ENCODE measurements around the gene OR10D3. TPM values are rescaled to one million over a fixed set of nuclear protein-coding genes. Genes with fewer than 3 reads are reported as not detected.

The OR10D3 gene
- polyA plus RNA-seq, 1 of the 3 experiments (the other 2 are of a cell fraction), result not detected

DNA sequence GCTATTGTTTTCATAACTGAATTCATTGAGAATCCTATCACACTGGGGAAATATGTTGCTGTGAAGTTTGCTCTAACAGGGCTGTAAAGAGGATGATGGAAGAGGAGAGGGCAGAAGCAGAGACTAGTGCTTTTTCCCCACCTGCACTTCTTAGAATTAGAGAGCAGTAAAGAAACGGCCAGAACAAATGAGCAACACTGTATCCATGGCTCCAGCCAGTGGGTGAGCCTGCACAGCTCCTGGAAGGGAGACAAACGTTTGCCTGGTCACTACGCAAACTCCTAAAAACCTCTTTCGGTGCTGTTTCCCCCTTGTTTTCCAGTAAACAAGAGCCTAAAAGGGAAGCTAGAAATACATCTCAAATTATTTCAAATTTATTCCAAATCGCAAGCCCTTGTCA lies 22.2 kb upstream of the OR10D3 start:
- 40% methylated on average over 5 of the region's 5 CpGs for WGBS (ENCODE audit: low lambda C conversion rate)
- H3K4me3 ChIP-seq (ENCODE audit: low read depth in 2 of 2, low read length in 1 of 2), result no peak overlapping the region
- no peaks in the 10 kb centered on the region for H3K4me1 ChIP-seq (ENCODE audit: control insufficient read depth in 1 of 2, insufficient read depth in 2 of 2, low read depth in 1 of 2, low read length in 1 of 2)
- CTCF ChIA-PET, result interaction anchor here (0.9 to 1.1 kb wide), 2 partner anchors 13 to 90 kb away, joined by 3 read pairs; no protein-coding TSS in a partner anchor
- H3K27ac ChIP-seq (ENCODE audit: low read depth in 2 of 2, low read length in 1 of 2), result no peak overlapping the region
- H3K9me3 ChIP-seq, result no peaks in the 10 kb centered on the region
- H3K9ac ChIP-seq, result no peak overlapping the region
- POLR2A ChIA-PET, result no interaction called here
- no peak for DNase-seq
- no peaks in the 10 kb centered on the region for H3F3A ChIP-seq (replicated peaks; ENCODE audit: insufficient read depth)
- no peaks in the 10 kb centered on the region; the same call in 1 of the 2 replicates for H3K27me3 ChIP-seq (ENCODE audit: insufficient read depth)
- no peak overlapping the region for H3K4me2 ChIP-seq
- H3K9me2 ChIP-seq, result no peaks in the 10 kb centered on the region
- no peaks in the 10 kb centered on the region for H3K79me2 ChIP-seq (ENCODE audit: insufficient read depth)
- no peak for TF ChIP-seq ELF1 (IDR thresholded peaks at IDR 0.05)
- TF ChIP-seq FOXJ3 (CRISPR knock-in tag; IDR thresholded peaks at IDR 0.05), result no peak
- no peak for TF ChIP-seq NRF1 (IDR thresholded peaks at IDR 0.05; ENCODE audit: low read depth, low read length)
- no peak for TF ChIP-seq RCOR1 (IDR thresholded peaks at IDR 0.05; ENCODE audit: low read length)
- no peak for TF ChIP-seq YY1 (IDR thresholded peaks at IDR 0.05; ENCODE audit: low read depth)
- TF ChIP-seq, protein P1, sequence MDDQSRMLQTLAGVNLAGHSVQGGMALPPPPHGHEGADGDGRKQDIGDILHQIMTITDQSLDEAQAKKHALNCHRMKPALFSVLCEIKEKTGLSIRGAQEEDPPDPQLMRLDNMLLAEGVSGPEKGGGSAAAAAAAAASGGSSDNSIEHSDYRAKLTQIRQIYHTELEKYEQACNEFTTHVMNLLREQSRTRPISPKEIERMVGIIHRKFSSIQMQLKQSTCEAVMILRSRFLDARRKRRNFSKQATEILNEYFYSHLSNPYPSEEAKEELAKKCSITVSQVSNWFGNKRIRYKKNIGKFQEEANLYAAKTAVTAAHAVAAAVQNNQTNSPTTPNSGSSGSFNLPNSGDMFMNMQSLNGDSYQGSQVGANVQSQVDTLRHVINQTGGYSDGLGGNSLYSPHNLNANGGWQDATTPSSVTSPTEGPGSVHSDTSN (IDR thresholded peaks at IDR 0.05), result no peak
- no peak for TF ChIP-seq GABPA (IDR thresholded peaks at IDR 0.05; ENCODE audit: low read depth)
- no peaks in the 10 kb centered on the region for H4K20me1 ChIP-seq (ENCODE audit: insufficient read depth)
- H3K36me3 ChIP-seq (replicated peaks in 1 of 2; ENCODE audit: control insufficient read depth in 1 of 2, insufficient read depth in 2 of 2, low read length in 1 of 2), result no peaks in the 10 kb centered on the region
- no peak overlapping the region for H2AFZ ChIP-seq (ENCODE audit: low read depth)

DNA sequence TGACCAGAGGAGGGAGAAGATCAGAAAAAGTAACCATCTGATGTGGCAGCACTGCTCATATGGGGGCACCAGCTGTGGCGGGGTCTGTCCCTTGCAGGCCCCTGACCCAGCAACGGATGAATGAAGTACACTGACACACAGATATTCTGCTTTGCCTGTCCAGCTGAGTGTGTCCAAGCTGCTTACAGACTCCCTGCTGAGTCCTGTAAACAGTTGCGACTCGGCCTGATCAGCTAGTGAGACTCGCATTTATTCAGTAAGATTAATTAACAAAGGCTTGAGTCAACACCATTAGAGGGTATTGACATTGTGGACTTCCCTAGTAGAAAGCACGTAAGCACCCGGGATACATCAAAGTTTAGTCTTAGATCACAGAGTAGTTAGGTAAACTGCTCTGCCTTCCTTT lies 15.3 kb upstream of the OR10D3 start:
- no peak overlapping the region for H3K4me2 ChIP-seq
- no peak overlapping the region for H2AFZ ChIP-seq (ENCODE audit: low read depth)
- ChIA-PET CTCF (interaction anchor here (1.6 kb wide), 1 partner anchor 9 kb away, joined by 3 read pairs; no protein-coding TSS in a partner anchor), POLR2A (no interaction called here)
- no peaks in the 10 kb centered on the region for H3F3A ChIP-seq (replicated peaks; ENCODE audit: insufficient read depth)
- no peaks in the 10 kb centered on the region for H3K79me2 ChIP-seq (ENCODE audit: insufficient read depth)
- no peak for DNase-seq
- TF ChIP-seq FOXM1 (IDR thresholded peaks at IDR 0.05; ENCODE audit: low read depth) (no peak), YY1 (IDR thresholded peaks at IDR 0.05; ENCODE audit: low read depth) (no peak), RXRA (IDR thresholded peaks at IDR 0.05; ENCODE audit: borderline replicate concordance, low read depth) (no peak), CHD2 (IDR thresholded peaks at IDR 0.05; ENCODE audit: low read length, partially characterized antibody) (no peak)
- no peak overlapping the region for H3K4me3 ChIP-seq (ENCODE audit: low read depth in 2 of 2, low read length in 1 of 2)
- H3K27me3 ChIP-seq (ENCODE audit: insufficient read depth), result no peaks in the 10 kb centered on the region
- H3K36me3 ChIP-seq (replicated peaks in 1 of 2; ENCODE audit: control insufficient read depth in 1 of 2, insufficient read depth in 2 of 2, low read length in 1 of 2), result no peaks in the 10 kb centered on the region
- H3K4me1 ChIP-seq (ENCODE audit: control insufficient read depth in 1 of 2, insufficient read depth in 2 of 2, low read depth in 1 of 2, low read length in 1 of 2), result no peaks in the 10 kb centered on the region
- H3K9me3 ChIP-seq, result no peaks in the 10 kb centered on the region
- WGBS (ENCODE audit: low lambda C conversion rate), result 65% methylated on average over 2 of the region's 7 CpGs
- no peak overlapping the region for H3K27ac ChIP-seq (ENCODE audit: low read depth in 2 of 2, low read length in 1 of 2)
- no peaks in the 10 kb centered on the region for H4K20me1 ChIP-seq (ENCODE audit: insufficient read depth)
- H3K9me2 ChIP-seq, result no peaks in the 10 kb centered on the region
- no peak overlapping the region for H3K9ac ChIP-seq

DNA sequence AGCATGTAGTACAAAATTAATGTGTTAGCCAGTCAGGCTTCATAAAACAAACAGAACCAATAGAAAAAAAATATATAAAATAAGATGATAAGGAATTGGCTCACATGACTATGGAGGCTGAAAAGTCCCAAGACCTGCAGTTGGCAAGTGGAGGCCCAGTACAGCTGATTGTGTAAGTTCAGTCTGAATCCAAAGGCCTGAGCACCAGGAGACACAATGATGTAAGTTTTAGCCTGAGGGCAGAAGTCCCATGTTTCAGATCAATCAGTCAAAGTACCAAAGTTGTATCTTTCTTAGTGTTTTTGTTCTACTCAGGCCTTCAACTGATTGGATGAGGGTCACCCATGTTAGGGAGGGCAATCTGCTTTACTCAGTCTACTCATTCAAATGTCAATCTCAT lies 14.3 kb upstream of the OR10D3 start:
- Histone ChIP-seq H3K4me1 (ENCODE audit: control insufficient read depth in 1 of 2, insufficient read depth in 2 of 2, low read depth in 1 of 2, low read length in 1 of 2) (no peaks in the 10 kb centered on the region), H3K9ac (no peak overlapping the region), H3K4me2 (no peak overlapping the region), H3K79me2 (ENCODE audit: insufficient read depth) (no peaks in the 10 kb centered on the region), H3K36me3 (replicated peaks in 1 of 2; ENCODE audit: control insufficient read depth in 1 of 2, insufficient read depth in 2 of 2, low read length in 1 of 2) (no peaks in the 10 kb centered on the region), H3K9me2 (no peaks in the 10 kb centered on the region), H2AFZ (ENCODE audit: low read depth) (no peak overlapping the region), H3K27me3 (ENCODE audit: insufficient read depth) (no peaks in the 10 kb centered on the region), H3K27ac (ENCODE audit: low read depth in 2 of 2, low read length in 1 of 2) (no peak overlapping the region), H3K4me3 (ENCODE audit: low read depth in 2 of 2, low read length in 1 of 2) (no peak overlapping the region), H3K9me3 (no peaks in the 10 kb centered on the region), H4K20me1 (ENCODE audit: insufficient read depth) (no peaks in the 10 kb centered on the region), H3F3A (replicated peaks; ENCODE audit: insufficient read depth) (no peaks in the 10 kb centered on the region)
- DNase-seq, result no peak
- ChIA-PET CTCF (interaction anchor here (1.6 kb wide), 1 partner anchor 8 kb away, joined by 3 read pairs; no protein-coding TSS in a partner anchor), POLR2A (no interaction called here)
- TF ChIP-seq FOXJ3 (CRISPR knock-in tag; IDR thresholded peaks at IDR 0.05) (no peak), RXRA (IDR thresholded peaks at IDR 0.05; ENCODE audit: borderline replicate concordance, low read depth) (no peak), CHD2 (IDR thresholded peaks at IDR 0.05; ENCODE audit: low read length, partially characterized antibody) (no peak), EP300 (IDR thresholded peaks at IDR 0.05; ENCODE audit: borderline replicate concordance in 1 of 2, low read depth in 1 of 2, low read length in 1 of 2) (no peak), YY1 (IDR thresholded peaks at IDR 0.05; ENCODE audit: low read depth) (no peak), ELF1 (IDR thresholded peaks at IDR 0.05) (no peak), TEAD4 (IDR thresholded peaks at IDR 0.05; ENCODE audit: borderline replicate concordance, insufficient read depth) (no peak), GATA2 (CRISPR knock-in tag; IDR thresholded peaks at IDR 0.05) (no peak), SMC3 (IDR thresholded peaks at IDR 0.05; ENCODE audit: low read depth, low read length) (no peak), RAD21 (IDR thresholded peaks at IDR 0.05; ENCODE audit: low read length) (no peak), JUND (IDR thresholded peaks at IDR 0.05) (no peak)
- TF ChIP-seq, protein P2, sequence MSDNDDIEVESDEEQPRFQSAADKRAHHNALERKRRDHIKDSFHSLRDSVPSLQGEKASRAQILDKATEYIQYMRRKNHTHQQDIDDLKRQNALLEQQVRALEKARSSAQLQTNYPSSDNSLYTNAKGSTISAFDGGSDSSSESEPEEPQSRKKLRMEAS (IDR thresholded peaks at IDR 0.05; ENCODE audit: low read depth), result no peak
- TF ChIP-seq, protein P1 (IDR thresholded peaks at IDR 0.05), result no peak
- TF ChIP-seq, protein P3, sequence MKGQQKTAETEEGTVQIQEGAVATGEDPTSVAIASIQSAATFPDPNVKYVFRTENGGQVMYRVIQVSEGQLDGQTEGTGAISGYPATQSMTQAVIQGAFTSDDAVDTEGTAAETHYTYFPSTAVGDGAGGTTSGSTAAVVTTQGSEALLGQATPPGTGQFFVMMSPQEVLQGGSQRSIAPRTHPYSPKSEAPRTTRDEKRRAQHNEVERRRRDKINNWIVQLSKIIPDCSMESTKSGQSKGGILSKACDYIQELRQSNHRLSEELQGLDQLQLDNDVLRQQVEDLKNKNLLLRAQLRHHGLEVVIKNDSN (IDR thresholded peaks at IDR 0.05; ENCODE audit: borderline replicate concordance, low read depth), result no peak

All from SK-N-SH (cell line).